ENCODE measurements around the gene USP3. TPM values are rescaled to one million over a fixed set of nuclear protein-coding genes. Genes with fewer than 3 reads are reported as not detected.
A peak's percentile ranks its signal among the peaks of the same experiment; 100 is the strongest.

Gene USP3
- total RNA-seq, 2 donors from 2014 or later, result 44.2 to 45.8 TPM

DNA sequence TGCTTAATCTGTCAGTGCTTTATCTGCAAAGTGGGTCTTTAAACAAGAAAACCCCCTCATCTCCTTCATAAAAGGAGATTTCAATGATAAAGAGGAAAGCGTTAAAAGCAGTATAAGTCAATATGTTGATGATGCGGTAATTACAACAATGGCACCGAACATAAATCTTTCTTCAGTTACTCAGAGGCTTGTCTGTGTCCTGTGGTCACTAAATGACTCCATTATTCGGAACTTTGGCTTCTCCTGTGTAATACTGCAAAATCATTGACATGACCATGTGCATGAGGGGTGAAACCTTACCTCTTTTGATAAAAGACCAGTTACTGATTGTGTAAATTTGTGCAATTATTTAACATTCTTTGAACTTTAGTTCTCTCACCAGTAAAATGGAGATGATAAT, 4.8 kb upstream of the USP3 start:
- Histone ChIP-seq H3K9me3 (no peaks in the 10 kb centered on the region), H3K36me3 (no peaks in the 10 kb centered on the region), H3K27ac (no peak overlapping the region), H3K4me3 (no peak overlapping the region), H3K4me1 (replicated peaks) (peaks cover 18% of the 10 kb centered on the region), H3K27me3 (replicated peaks; ENCODE audit: insufficient read depth) (no peaks in the 10 kb centered on the region)
- no peak for DNase-seq (ENCODE audit: low spot score)
- intact Hi-C loops (cut with DNase I), result loop anchor here (5.0 to 10.0 kb wide), 2 partner anchors 32 to 565 kb away; no protein-coding TSS in a partner anchor
- WGBS, result 94% methylated on average over 4 of the region's 4 CpGs
- TF ChIP-seq, protein P1, sequence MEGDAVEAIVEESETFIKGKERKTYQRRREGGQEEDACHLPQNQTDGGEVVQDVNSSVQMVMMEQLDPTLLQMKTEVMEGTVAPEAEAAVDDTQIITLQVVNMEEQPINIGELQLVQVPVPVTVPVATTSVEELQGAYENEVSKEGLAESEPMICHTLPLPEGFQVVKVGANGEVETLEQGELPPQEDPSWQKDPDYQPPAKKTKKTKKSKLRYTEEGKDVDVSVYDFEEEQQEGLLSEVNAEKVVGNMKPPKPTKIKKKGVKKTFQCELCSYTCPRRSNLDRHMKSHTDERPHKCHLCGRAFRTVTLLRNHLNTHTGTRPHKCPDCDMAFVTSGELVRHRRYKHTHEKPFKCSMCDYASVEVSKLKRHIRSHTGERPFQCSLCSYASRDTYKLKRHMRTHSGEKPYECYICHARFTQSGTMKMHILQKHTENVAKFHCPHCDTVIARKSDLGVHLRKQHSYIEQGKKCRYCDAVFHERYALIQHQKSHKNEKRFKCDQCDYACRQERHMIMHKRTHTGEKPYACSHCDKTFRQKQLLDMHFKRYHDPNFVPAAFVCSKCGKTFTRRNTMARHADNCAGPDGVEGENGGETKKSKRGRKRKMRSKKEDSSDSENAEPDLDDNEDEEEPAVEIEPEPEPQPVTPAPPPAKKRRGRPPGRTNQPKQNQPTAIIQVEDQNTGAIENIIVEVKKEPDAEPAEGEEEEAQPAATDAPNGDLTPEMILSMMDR (IDR thresholded peaks at IDR 0.05), result no peak
- no peak for TF ChIP-seq POLR2AphosphoS5 (IDR thresholded peaks at IDR 0.05)
- no peak for TF ChIP-seq POLR2A (IDR thresholded peaks at IDR 0.05)

DNA sequence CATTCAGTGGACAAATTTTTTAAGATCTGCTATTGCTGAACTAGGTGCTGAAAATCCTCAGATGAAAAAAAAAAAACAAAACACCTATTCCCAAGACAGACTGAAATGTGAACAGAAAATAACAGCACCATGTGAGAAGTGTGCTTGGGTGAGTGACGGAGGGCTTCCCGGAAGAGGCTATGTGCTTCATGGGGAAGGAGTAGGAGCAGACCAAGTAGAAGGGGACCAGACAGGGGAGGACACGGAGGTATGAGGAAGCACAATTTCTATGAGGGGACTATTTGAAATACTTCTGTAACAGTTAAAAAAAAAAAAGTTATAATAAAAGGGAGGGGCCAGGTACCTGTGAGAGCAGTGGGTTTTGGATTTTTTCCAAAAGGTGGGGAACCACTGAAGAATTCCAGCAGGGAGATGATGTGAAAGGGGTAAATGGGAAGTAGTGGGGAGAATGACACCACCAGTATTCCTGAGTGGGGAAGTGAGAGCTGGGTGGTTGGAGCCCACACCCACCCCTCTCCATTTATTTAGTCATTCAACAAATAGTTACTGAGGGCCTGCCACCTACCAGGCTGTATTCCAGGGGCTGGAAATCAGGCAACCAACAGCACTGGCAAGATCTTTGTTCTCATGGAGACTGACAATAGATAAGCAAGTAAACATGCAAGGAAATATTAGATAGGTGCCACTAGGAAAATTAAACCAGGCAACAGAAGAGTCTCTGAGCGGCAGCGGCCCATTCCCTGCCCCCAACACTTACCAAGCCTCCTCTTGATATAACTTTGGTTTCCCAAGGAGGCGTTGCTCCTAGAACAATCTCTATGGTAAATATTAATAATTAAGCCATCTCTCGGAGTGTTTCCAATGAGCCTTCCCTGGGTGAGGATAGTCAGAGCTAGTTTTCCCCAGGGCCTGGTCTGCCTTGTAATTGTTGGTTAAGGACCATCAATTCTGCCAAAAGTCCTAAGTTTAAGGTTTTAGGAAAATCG, 3.8 kb upstream of the USP3 start:
- intact Hi-C loops (cut with DNase I), result loop anchor here (5.0 kb wide), 1 partner anchor 33 kb away; no protein-coding TSS in a partner anchor
- Histone ChIP-seq H3K27me3 (replicated peaks; ENCODE audit: insufficient read depth) (no peaks in the 10 kb centered on the region), H3K36me3 (no peaks in the 10 kb centered on the region), H3K4me1 (replicated peaks) (peaks cover 18% of the 10 kb centered on the region), H3K4me3 (peak overlapping the region in 1 of 2 donors; percentile 11), H3K9me3 (no peaks in the 10 kb centered on the region), H3K27ac (peak overlapping the region; percentile 91 to 99)
- DNase-seq (ENCODE audit: low spot score), result no peak
- 64% methylated on average over 8 of the region's 8 CpGs for WGBS
- TF ChIP-seq, protein P1 (IDR thresholded peaks at IDR 0.05), result no peak
- TF ChIP-seq POLR2AphosphoS5 (IDR thresholded peaks at IDR 0.05), result no peak
- no peak for TF ChIP-seq POLR2A (IDR thresholded peaks at IDR 0.05)

DNA sequence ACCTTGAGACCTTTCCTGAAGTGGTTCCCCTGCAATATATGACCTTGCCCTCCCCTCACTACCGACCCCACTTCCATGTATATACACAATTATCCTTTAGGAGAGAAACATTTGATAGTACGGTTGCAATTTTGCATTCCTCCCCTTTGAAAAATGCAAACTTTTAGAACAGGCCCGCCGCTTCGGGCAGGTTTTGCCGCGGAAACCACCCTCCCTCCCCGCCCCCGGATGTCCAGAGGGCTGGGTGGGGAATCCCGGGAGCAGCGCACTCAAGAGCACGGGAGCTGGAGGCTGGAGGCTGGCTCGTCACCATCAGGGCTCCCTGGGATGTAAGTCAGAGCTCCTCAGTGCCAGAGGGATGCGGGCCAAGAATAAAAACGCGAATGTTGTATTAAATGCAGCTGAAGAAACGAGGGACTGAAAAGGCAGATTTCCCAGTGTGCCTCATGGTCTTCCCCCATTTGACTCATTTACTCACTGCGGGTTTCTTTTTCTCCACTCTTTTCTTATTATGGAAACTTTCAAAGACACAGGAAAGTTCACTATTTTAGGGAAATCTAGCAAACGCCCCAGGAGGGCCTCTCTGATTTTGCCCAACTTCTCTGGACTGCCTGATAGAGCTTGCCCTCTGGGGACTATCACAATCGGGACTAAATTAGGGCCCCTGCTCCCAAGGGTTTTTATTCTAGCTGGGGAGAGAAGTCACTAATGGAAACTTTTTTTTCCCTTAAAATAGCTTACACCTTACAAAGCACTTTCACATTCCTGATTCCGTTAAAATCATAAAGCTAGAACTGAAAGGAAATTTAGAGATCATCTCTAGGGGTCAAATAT, 2.9 kb upstream of the USP3 start:
- WGBS, result 9% methylated on average over 21 of the region's 21 CpGs
- TF ChIP-seq POLR2AphosphoS5 (IDR thresholded peaks at IDR 0.05) (peak; percentile 65), POLR2A (IDR thresholded peaks at IDR 0.05) (no peak)
- intact Hi-C loops (cut with DNase I), result loop anchor here (5.0 kb wide), 1 partner anchor 34 kb away; no protein-coding TSS in a partner anchor
- Histone ChIP-seq H3K9me3 (no peaks in the 10 kb centered on the region), H3K4me1 (replicated peaks) (peaks cover 22% of the 10 kb centered on the region), H3K36me3 (no peaks in the 10 kb centered on the region), H3K27me3 (replicated peaks; ENCODE audit: insufficient read depth) (no peaks in the 10 kb centered on the region), H3K4me3 (peak overlapping the region in 1 of 2 donors; percentile 11), H3K27ac (peak overlapping the region; percentile 91 to 99)
- DNase-seq (ENCODE audit: low spot score), result peak; percentile 74

DNA sequence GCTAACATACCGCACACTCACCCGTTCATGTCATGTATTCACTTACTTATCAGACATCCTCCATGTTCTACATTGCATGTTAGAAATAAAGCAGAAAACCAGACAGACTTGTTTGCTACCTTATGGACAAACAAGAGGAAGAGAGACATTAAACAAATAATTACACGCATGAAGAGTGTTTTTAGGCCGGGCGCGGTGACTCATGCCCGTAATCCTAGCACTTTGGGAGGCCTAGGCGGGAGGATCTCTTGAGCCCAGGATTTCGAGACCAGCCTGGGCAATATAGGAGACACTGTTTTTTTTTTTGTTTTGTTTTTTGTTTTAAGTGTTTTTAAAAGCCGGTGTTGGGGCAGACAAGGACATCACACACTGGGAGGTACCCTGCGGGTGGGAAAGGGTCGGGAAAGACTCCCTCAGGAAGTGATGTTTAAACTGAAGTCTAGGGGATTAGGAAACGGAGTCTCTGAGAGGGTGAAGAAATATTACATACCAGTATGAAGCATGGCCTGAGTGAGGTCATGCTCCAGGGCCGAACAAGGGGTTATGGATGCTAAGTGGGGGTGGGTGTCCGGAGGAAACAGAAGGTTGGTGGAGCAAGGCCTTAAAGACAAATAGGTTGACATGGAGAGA, 2.1 kb upstream of the USP3 start:
- H3K4me1 ChIP-seq (replicated peaks), result peaks cover 22% of the 10 kb centered on the region
- no peaks in the 10 kb centered on the region for H3K27me3 ChIP-seq (replicated peaks; ENCODE audit: insufficient read depth)
- no peak overlapping the region for H3K4me3 ChIP-seq
- H3K36me3 ChIP-seq, result no peaks in the 10 kb centered on the region
- no peaks in the 10 kb centered on the region for H3K9me3 ChIP-seq
- intact Hi-C loops (cut with DNase I), result loop anchor here (5.0 kb wide), 1 partner anchor 35 kb away; no protein-coding TSS in a partner anchor
- H3K27ac ChIP-seq, result peak overlapping the region; percentile 91 to 99
- peak; percentile 80 for DNase-seq (ENCODE audit: low spot score)
- TF ChIP-seq POLR2A (IDR thresholded peaks at IDR 0.05) (no peak), POLR2AphosphoS5 (IDR thresholded peaks at IDR 0.05) (peak; percentile 91)
- TF ChIP-seq, protein P1 (IDR thresholded peaks at IDR 0.05), result no peak
- 68% methylated on average over 15 of the region's 15 CpGs for WGBS
